Measurements from ENCODE around the gene SCFD1. TPM values are rescaled to one million over a fixed set of nuclear protein-coding genes. Genes with fewer than 3 reads are reported as not detected.

Gene SCFD1
- total and polyA plus RNA-seq, 10 of the 15 experiments (the other 5 are each of a cell fraction or from before 2014, with no cell fraction given) = 61.5 to 98.4 (median 82.5) TPM

DNA sequence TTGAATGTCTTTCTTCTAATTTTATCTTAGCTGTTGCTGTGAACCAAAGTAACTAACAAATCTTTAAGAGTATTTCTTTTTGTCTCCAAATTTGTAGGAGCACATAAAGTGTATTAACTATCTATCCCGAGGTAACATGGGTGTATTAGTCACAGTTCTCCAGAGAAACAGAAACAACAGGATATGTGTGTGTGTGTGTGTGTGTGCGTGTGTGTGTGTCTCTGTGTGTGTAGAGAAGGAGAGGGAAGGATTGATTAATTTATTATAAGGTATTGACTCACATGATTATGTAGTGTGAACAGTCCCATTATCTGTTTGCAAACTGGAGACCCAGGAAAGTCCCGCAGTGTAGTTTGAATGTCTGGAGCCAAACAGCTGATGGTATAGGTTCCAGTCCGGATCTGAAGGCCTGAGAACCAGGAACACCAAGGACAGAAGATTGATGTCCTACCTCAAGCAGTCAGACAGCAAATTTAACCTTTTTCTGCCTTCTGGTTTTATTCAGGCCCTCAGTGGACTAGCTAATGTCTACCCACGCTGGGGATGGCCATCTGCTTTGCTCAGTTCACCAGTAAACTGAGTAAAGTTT lies 48.8 kb upstream of the SCFD1 start:
- WGBS (ENCODE audit: insufficient coverage, insufficient replicate concordance, low lambda C conversion rate, missing lambda C conversion rate) = 67% methylated on average over 5 of the region's 5 CpGs
- no peaks in the 10 kb centered on the region for H3K36me3 ChIP-seq (ENCODE audit: control insufficient read depth in 2 of 2, insufficient read depth in 2 of 2, low read length in 1 of 2)
- H3K4me3 ChIP-seq = no peak overlapping the region
- no peaks in the 10 kb centered on the region for H3K4me1 ChIP-seq (ENCODE audit: control insufficient read depth, insufficient read depth, low read length)
- H3K4me2 ChIP-seq (ENCODE audit: control insufficient read depth, insufficient read depth) = no peak overlapping the region
- no peaks in the 10 kb centered on the region for H3K27me3 ChIP-seq (replicated peaks in 1 of 2; ENCODE audit: control insufficient read depth in 2 of 2, insufficient read depth in 2 of 2, low read length in 1 of 2)
- RAD21 ChIA-PET (ENCODE audit: unreplicated experiment) = no interaction called here
- no peak for TF ChIP-seq NFIC (IDR thresholded peaks at IDR 0.05; ENCODE audit: low read depth, low read length)
- no peak for TF ChIP-seq TAF1 (IDR thresholded peaks at IDR 0.05; ENCODE audit: borderline replicate concordance, low read depth, low read length)
- no peak for TF ChIP-seq MEF2A (IDR thresholded peaks at IDR 0.05; ENCODE audit: insufficient read depth, low read depth, low read length)
- TF ChIP-seq RBBP5 (conservative IDR thresholded peaks at IDR 0.05) = no peak
- TF ChIP-seq, protein P1, sequence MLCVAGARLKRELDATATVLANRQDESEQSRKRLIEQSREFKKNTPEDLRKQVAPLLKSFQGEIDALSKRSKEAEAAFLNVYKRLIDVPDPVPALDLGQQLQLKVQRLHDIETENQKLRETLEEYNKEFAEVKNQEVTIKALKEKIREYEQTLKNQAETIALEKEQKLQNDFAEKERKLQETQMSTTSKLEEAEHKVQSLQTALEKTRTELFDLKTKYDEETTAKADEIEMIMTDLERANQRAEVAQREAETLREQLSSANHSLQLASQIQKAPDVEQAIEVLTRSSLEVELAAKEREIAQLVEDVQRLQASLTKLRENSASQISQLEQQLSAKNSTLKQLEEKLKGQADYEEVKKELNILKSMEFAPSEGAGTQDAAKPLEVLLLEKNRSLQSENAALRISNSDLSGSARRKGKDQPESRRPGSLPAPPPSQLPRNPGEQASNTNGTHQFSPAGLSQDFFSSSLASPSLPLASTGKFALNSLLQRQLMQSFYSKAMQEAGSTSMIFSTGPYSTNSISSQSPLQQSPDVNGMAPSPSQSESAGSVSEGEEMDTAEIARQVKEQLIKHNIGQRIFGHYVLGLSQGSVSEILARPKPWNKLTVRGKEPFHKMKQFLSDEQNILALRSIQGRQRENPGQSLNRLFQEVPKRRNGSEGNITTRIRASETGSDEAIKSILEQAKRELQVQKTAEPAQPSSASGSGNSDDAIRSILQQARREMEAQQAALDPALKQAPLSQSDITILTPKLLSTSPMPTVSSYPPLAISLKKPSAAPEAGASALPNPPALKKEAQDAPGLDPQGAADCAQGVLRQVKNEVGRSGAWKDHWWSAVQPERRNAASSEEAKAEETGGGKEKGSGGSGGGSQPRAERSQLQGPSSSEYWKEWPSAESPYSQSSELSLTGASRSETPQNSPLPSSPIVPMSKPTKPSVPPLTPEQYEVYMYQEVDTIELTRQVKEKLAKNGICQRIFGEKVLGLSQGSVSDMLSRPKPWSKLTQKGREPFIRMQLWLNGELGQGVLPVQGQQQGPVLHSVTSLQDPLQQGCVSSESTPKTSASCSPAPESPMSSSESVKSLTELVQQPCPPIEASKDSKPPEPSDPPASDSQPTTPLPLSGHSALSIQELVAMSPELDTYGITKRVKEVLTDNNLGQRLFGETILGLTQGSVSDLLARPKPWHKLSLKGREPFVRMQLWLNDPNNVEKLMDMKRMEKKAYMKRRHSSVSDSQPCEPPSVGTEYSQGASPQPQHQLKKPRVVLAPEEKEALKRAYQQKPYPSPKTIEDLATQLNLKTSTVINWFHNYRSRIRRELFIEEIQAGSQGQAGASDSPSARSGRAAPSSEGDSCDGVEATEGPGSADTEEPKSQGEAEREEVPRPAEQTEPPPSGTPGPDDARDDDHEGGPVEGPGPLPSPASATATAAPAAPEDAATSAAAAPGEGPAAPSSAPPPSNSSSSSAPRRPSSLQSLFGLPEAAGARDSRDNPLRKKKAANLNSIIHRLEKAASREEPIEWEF (IDR thresholded peaks at IDR 0.05; ENCODE audit: insufficient replicate concordance, low read depth, low read length) = no peak
- no peak for TF ChIP-seq HSF1 (IDR thresholded peaks at IDR 0.05; ENCODE audit: low read depth, low read length)
- no peak for TF ChIP-seq CHD4 (IDR thresholded peaks at IDR 0.05)
- TF ChIP-seq EP300 (IDR thresholded peaks at IDR 0.05; ENCODE audit: borderline replicate concordance in 1 of 2, control insufficient read depth in 1 of 2, low read depth in 2 of 2, low read length in 2 of 2) = no peak
- no peak for TF ChIP-seq ESRRA (IDR thresholded peaks at IDR 0.05; ENCODE audit: low read length)
- no peak for TF ChIP-seq RCOR1 (conservative IDR thresholded peaks at IDR 0.05; ENCODE audit: low read depth, low read length)
- no peaks in the 10 kb centered on the region for H4K20me1 ChIP-seq (ENCODE audit: control insufficient read depth, insufficient read depth)
- H2AFZ ChIP-seq (ENCODE audit: control insufficient read depth, low read depth, low read length) = no peak overlapping the region
- peaks cover 94% of the 10 kb centered on the region for H3K79me2 ChIP-seq (ENCODE audit: control insufficient read depth, insufficient read depth, low read length)
- intact Hi-C loops (cut with micrococcal nuclease; ENCODE audit: unreplicated experiment) = no loop called here
- H3K27ac ChIP-seq (ENCODE audit: control insufficient read depth, insufficient read depth) = no peak overlapping the region
- in situ Hi-C loops (cut with MboI) = no loop called here
- POLR2A ChIA-PET = interaction anchor here (1.1 kb wide), 1 partner anchor 10 kb away, joined by 4 read pairs; no protein-coding TSS in a partner anchor
- no TSS peak for BruUV-seq (replicated peaks)
- FAIRE-seq = no peak
- no peak for DNase-seq (ENCODE audit: low read depth, low spot score)
- CTCF ChIA-PET = interaction anchor here (0.6 to 0.9 kb wide), 3 partner anchors 9 to 49 kb away, joined by 3 read pairs; partner anchors contain the start of gene SCFD1
- no peak overlapping the region for H3K9ac ChIP-seq (ENCODE audit: control insufficient read depth, insufficient read depth, low read length)
- H3K9me3 ChIP-seq (replicated peaks; ENCODE audit: control insufficient read depth, insufficient read depth, low read length) = peaks cover 4% of the 10 kb centered on the region; the same call in 2 of the 3 replicates
- ATAC-seq = no peak
- SMC1A ChIA-PET (ENCODE audit: uncharacterized antibody, unreplicated experiment) = no interaction called here
